HG03469 (cell line): Measurements from ENCODE around the gene PACSIN2.
"Not testable (repeated sequence)": the region's sequence is repeated elsewhere in the genome, so short reads cannot be mapped to it uniquely, and the experiment has no call there.

ENCODE experiments used
- ATAC-seq: cut with Tn5 transposase; IDR thresholded peaks from one replicate; pipeline ENCODE4 v1.9.1; 2021; ENCODE audit warnings: mild to moderate bottlenecking, moderate library complexity, moderate number of reproducible peaks; ENCODE audit not compliant: unreplicated experiment

Gene PACSIN2

GRCh38 chr22:42969348-42969975, 45.5 kb downstream of the PACSIN2 start:
- no peak for ATAC-seq

GRCh38 chr22:42967933-42968332, 47.0 kb downstream of the PACSIN2 start:
- ATAC-seq = no peak

- no peak for ATAC-seq
Observed at GRCh38 chr22:42967005-42967404, 47.9 kb downstream of the PACSIN2 start.

- no peak for ATAC-seq
Observed at GRCh38 chr22:42966497-42966896, 48.5 kb downstream of the PACSIN2 start.

GRCh38 chr22:42964994-42965699, 49.8 kb downstream of the PACSIN2 start:
- ATAC-seq = no peak

GRCh38 chr22:42963231-42963595, 51.7 kb downstream of the PACSIN2 start:
- ATAC-seq = no peak

GRCh38 chr22:42962295-42963230, 52.4 kb downstream of the PACSIN2 start:
- no peak for ATAC-seq

GRCh38 chr22:42961810-42962209, 53.1 kb downstream of the PACSIN2 start:
- ATAC-seq = no peak

- ATAC-seq = not testable (repeated sequence)
Observed at GRCh38 chr22:42961400-42961690, 53.6 kb downstream of the PACSIN2 start.

GRCh38 chr22:42960531-42961399, 54.2 kb downstream of the PACSIN2 start:
- ATAC-seq = no peak

GRCh38 chr22:42959576-42960509, 55.1 kb downstream of the PACSIN2 start:
- no peak for ATAC-seq

- ATAC-seq = no peak
Observed at GRCh38 chr22:42958937-42959336, 56.0 kb downstream of the PACSIN2 start.

- ATAC-seq = no peak
Observed at GRCh38 chr22:42957958-42958357, 57.0 kb downstream of the PACSIN2 start.

- no peak for ATAC-seq
Observed at GRCh38 chr22:42957544-42957943, 57.4 kb downstream of the PACSIN2 start.

- no peak for ATAC-seq
Observed at GRCh38 chr22:42955848-42956247, 59.1 kb downstream of the PACSIN2 start.

GRCh38 chr22:42955087-42955635, 59.8 kb downstream of the PACSIN2 start:
- ATAC-seq = no peak

GRCh38 chr22:42953751-42954150, 61.2 kb downstream of the PACSIN2 start:
- not testable (repeated sequence) for ATAC-seq

GRCh38 chr22:42951093-42951710, 63.7 kb downstream of the PACSIN2 start:
- no peak for ATAC-seq

GRCh38 chr22:42950281-42950680, 64.7 kb downstream of the PACSIN2 start:
- no peak for ATAC-seq
